ENCODE results near the gene RCE1.

Gene RCE1

DNA sequence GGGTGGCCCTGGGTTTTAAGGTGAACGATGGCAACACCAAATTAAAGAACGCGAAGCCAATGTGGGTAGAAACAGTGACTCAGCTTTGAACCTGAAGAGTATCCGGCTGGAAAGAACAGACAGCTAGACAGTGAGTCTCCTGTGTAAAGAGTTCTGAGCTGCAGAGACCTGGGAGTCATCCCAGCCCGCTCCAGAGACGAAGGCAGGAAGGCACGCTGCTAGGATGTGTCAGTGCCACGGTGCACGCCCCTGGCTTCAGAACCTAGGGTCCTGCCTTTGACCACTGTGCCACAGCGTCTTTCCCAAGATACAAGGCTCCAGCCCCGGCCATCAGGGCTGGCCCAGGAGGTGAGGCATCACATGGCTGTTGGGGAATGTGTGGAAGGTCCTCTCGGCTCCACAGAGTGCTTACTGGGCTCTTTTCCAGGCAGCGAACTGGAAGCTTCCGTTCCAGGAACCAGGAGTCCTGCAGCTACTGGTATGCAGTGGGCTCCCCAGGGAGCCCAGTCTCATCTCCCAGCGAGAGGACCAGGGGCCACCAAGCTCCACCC, 43.5 kb downstream of the RCE1 start:
- no peak overlapping the region for H3K4me3 ChIP-seq (ENCODE audit: low read depth, low read length)
- DNase-seq (ENCODE audit: low read depth) = peak; percentile 99
- TF ChIP-seq, protein P1, sequence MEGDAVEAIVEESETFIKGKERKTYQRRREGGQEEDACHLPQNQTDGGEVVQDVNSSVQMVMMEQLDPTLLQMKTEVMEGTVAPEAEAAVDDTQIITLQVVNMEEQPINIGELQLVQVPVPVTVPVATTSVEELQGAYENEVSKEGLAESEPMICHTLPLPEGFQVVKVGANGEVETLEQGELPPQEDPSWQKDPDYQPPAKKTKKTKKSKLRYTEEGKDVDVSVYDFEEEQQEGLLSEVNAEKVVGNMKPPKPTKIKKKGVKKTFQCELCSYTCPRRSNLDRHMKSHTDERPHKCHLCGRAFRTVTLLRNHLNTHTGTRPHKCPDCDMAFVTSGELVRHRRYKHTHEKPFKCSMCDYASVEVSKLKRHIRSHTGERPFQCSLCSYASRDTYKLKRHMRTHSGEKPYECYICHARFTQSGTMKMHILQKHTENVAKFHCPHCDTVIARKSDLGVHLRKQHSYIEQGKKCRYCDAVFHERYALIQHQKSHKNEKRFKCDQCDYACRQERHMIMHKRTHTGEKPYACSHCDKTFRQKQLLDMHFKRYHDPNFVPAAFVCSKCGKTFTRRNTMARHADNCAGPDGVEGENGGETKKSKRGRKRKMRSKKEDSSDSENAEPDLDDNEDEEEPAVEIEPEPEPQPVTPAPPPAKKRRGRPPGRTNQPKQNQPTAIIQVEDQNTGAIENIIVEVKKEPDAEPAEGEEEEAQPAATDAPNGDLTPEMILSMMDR (conservative IDR thresholded peaks at IDR 0.05; ENCODE audit: low read depth, low read length) = no peak

DNA sequence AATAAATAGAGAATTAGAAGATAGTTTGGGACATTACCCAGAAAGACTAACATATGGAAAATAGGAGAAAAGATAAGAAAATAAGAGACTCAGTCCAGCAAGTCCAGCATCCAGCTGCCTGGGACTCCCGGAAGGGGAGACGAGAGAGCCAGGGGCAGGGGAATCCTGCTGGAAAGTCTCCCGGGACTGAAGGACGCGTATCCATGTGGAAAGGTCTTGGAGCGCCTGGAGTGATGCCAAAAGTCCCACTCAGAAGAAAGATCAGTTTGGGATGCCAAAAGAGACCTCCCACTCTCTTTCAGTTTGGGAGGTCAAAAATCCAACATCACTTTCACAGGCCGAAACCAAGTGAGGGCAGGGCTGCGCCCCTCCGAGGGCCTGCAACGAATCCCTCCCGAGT, 44.3 kb downstream of the RCE1 start:
- H3K4me3 ChIP-seq (ENCODE audit: low read depth, low read length) = no peak overlapping the region
- DNase-seq (ENCODE audit: low read depth) = no peak
- TF ChIP-seq, protein P1 (conservative IDR thresholded peaks at IDR 0.05; ENCODE audit: low read depth, low read length) = no peak

DNA sequence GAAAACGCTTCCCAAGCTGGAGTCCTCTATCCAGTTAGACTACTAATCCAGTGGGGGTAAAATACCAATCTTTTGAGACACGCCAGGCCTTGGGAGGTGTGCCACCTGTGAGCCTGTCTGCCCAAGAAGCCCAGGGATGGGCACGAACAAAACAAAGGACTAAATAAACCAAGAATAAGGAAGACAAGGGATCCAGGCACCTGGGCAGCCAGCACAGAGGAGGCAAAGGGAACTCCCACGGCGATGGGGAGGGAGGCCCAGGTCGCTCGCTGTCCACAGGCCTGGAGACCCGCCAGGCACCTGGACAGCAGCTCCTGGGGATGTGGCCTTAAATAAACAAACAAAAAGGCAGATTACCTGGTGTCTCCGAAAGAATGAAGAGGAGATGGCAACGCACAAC, 45.0 kb downstream of the RCE1 start:
- no peak for DNase-seq (ENCODE audit: low read depth)
- TF ChIP-seq, protein P1 (conservative IDR thresholded peaks at IDR 0.05; ENCODE audit: low read depth, low read length) = no peak
- no peak overlapping the region for H3K4me3 ChIP-seq (ENCODE audit: low read depth, low read length)

DNA sequence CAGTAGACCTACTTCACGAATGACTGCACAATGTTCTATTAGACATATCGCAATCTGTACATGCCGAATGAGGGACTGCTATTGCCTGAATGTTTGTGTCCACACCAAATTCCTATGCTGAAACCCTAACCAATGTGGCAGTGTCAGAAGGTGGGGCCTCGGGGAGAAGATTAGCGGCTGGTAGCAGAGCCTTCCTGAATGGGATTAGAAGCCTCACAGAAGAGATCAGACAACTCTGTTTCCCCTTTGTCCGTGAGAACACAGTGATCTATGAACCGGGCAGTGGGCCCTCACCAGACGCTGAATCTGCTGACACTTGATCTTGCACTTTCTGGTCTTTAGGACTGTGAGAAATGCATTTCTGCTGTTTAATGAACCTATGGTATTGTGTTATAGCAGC, 46.7 kb downstream of the RCE1 start:
- no peak for DNase-seq (ENCODE audit: low read depth)
- no peak overlapping the region for H3K4me3 ChIP-seq (ENCODE audit: low read depth, low read length)

DNA sequence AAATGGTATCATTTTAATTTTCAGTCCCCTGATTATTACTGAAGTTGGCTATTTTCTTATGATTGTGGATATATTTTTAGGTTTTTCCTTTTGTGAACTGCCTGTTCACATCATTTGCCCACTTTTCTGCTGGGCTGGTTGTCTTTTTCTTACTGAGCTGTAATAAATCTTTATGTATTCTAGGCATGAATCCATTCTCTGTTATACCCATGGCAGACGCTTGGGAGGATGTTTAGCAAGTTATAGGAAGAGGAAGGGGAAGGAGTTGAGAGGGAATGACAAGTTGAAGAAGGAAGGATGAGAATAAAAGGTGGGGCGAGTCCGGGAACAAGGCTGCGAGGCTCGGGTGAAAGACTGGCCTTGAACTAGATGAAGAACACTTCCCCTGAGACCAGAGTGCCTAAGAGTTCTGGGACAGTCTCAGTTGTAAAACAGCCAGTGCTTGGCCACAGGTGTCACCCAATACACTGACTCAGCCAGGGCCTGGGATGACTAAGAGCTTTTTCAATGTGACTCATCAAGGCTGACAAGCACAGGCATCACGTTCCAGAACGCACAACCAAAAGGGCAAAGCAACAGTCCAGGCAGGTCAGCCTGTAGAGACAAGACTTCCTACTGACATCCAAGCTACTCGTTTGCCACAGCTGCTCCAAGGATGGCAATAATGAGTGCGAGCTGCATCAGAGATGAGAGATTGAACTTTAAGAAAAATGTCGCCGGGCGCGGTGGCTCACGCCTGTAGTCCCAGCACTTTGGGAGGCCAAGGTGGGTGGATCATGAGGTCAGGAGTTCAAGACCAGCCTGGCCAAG, 48.8 kb downstream of the RCE1 start:
- H3K4me3 ChIP-seq (ENCODE audit: low read depth, low read length) = no peak overlapping the region
- peak; percentile 96 for DNase-seq (ENCODE audit: low read depth)
- TF ChIP-seq, protein P1 (conservative IDR thresholded peaks at IDR 0.05; ENCODE audit: low read depth, low read length) = peak; percentile 14

More for the DNA sequence above, 46.7 kb downstream of the RCE1 start:
- TF ChIP-seq, protein P1 (conservative IDR thresholded peaks at IDR 0.05; ENCODE audit: low read depth, low read length) = no peak

DNA sequence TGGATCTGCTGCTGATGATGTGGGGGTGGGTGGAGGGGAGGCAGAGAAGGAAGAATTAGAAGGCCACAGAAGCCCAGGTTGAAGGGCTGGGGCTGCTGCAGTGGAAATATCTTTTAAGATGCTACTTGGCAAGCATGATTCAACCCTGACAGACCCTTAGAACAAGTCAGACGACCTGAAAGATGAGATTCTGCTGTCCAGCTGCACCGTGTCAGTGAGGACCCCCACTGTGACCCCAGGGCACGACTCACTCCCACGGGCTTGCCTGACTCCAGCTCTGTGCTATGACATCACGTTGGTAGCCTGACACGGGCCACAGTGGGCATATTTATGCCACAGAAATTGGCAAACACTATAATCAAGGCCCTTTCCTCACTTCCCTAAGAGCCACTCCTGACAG, 49.7 kb downstream of the RCE1 start:
- DNase-seq (ENCODE audit: low read depth) = no peak
- TF ChIP-seq, protein P1 (conservative IDR thresholded peaks at IDR 0.05; ENCODE audit: low read depth, low read length) = no peak
- no peak overlapping the region for H3K4me3 ChIP-seq (ENCODE audit: low read depth, low read length)

DNA sequence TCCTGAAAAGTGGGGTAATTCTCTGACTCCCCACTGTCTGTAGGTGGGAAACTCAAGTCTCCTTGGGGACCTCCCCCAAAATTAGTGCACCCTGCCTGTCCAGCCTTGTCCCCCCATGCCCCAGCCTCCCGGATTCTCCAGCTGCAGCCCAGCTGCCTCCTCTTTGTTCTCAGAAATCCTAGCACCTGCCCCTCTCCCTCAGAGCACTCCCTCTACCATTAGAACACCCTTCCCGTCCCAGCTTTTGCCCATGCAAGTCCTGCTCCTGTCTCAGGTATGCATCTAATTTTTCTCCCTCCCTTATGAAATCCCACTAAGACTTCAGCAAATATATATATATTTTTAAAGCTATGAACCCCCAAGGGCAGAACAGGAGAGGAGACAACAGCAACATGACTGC, 50.9 kb downstream of the RCE1 start:
- H3K4me3 ChIP-seq (ENCODE audit: low read depth, low read length) = no peak overlapping the region
- DNase-seq (ENCODE audit: low read depth) = no peak
- TF ChIP-seq, protein P1 (conservative IDR thresholded peaks at IDR 0.05; ENCODE audit: low read depth, low read length) = no peak

Measured in choroid plexus epithelial cell (primary cell).